Vagina (tissue), 2 donors: ENCODE data around the gene PTPRK.

ENCODE experiments used
- POLR2A ChIP-seq, 2 donors: fragments of 450-650 bp; IDR thresholded peaks; one replicate each; pipeline ENCODE4 v1.6.1; 2017; ENCODE audit warnings: antibody characterized with exemption in 2 of 2, mild to moderate bottlenecking in 2 of 2, moderate library complexity in 2 of 2
- TF ChIP-seq, protein P1 (sequence below), 3 experiments: fragments of 450-650 bp in 2 of 3; fragments of 200-600 bp in 1 of 3; sonication (generic) in 1 of 3; IDR thresholded peaks; one replicate each; pipeline ENCODE4 v1.5.1; 2017 to 2019; ENCODE audit warnings: antibody characterized with exemption in 3 of 3, mild to moderate bottlenecking in 2 of 3, moderate library complexity in 2 of 3

- TF ChIP-seq POLR2A (IDR thresholded peaks at IDR 0.05) = no peak
- TF ChIP-seq, protein P1, sequence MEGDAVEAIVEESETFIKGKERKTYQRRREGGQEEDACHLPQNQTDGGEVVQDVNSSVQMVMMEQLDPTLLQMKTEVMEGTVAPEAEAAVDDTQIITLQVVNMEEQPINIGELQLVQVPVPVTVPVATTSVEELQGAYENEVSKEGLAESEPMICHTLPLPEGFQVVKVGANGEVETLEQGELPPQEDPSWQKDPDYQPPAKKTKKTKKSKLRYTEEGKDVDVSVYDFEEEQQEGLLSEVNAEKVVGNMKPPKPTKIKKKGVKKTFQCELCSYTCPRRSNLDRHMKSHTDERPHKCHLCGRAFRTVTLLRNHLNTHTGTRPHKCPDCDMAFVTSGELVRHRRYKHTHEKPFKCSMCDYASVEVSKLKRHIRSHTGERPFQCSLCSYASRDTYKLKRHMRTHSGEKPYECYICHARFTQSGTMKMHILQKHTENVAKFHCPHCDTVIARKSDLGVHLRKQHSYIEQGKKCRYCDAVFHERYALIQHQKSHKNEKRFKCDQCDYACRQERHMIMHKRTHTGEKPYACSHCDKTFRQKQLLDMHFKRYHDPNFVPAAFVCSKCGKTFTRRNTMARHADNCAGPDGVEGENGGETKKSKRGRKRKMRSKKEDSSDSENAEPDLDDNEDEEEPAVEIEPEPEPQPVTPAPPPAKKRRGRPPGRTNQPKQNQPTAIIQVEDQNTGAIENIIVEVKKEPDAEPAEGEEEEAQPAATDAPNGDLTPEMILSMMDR (IDR thresholded peaks at IDR 0.05) = no peak
These were observed 583.3 kb downstream of the PTPRK start for GRCh38 chr6:127937102-127937501.
